Smooth muscle cell (in vitro differentiated cells): ENCODE results near the gene DAB1. TPM values are rescaled to one million over a fixed set of nuclear protein-coding genes. Genes with fewer than 3 reads are reported as not detected.

Experiments
- DNase-seq: peaks from one replicate; lab custom pipeline; 2025; ENCODE audit not compliant: unreplicated experiment; lab: John Stamatoyannopoulos, UW
- H2AFZ ChIP-seq: fragments of 200-600 bp; sonication (generic); 2 replicates; pipeline ENCODE4 v1.6.0; 2016; ENCODE audit warnings: antibody characterized with exemption, low read depth, mild to moderate bottlenecking
- H3F3A ChIP-seq: fragments of 200-600 bp; sonication (generic); 2 replicates; pipeline ENCODE4 v1.6.0; 2017; ENCODE audit warnings: antibody characterized with exemption, low read depth
- H3K27ac ChIP-seq: fragments of 200-600 bp; sonication (generic); 2 replicates; pipeline ENCODE4 v1.5.1; 2016; ENCODE audit warnings: low read depth, mild to moderate bottlenecking
- H3K27me3 ChIP-seq: fragments of 200-600 bp; sonication (generic); 2 replicates; pipeline ENCODE4 v1.6.1; 2016; ENCODE audit warnings: low read depth, mild to moderate bottlenecking
- H3K36me3 ChIP-seq: fragments of 200-600 bp; sonication (generic); 2 replicates; pipeline ENCODE4 v1.5.1; 2016; ENCODE audit warnings: low read depth
- H3K4me1 ChIP-seq: fragments of 200-600 bp; sonication (generic); 2 replicates; pipeline ENCODE4 v1.5.1; 2016; ENCODE audit warnings: low read depth
- H3K4me2 ChIP-seq: fragments of 200-600 bp; sonication (generic); 2 replicates; pipeline ENCODE4 v1.6.0; 2016; ENCODE audit warnings: mild to moderate bottlenecking
- H3K4me3 ChIP-seq: fragments of 200-600 bp; sonication (generic); 2 replicates; pipeline ENCODE4 v1.5.1; 2016; ENCODE audit warnings: mild to moderate bottlenecking
- H3K79me2 ChIP-seq: fragments of 200-600 bp; sonication (generic); 2 replicates; pipeline ENCODE4 v1.6.0; 2016; ENCODE audit warnings: low read depth, mild to moderate bottlenecking
- H3K9ac ChIP-seq: fragments of 200-600 bp; sonication (generic); 2 replicates; pipeline ENCODE4 v1.6.0; 2016; ENCODE audit warnings: low read depth
- H3K9me3 ChIP-seq: fragments of 200-600 bp; sonication (generic); replicated peaks from 2 replicates; pipeline ENCODE4 v1.5.1; 2016; ENCODE audit warnings: low read depth
- H4K20me1 ChIP-seq: fragments of 200-600 bp; sonication (generic); 2 replicates; pipeline ENCODE4 v1.6.0; 2016; ENCODE audit warnings: low read depth
- CTCF ChIP-seq: fragments of 200-600 bp; sonication (generic); IDR thresholded peaks from 2 replicates; pipeline ENCODE4 v1.5.1; 2017; ENCODE audit warnings: borderline replicate concordance, mild to moderate bottlenecking, antibody characterized with exemption; ENCODE audit not compliant: insufficient read depth, poor library complexity, severe bottlenecking
- WGBS: methylation state at CpG from one replicate; pipeline ENCODE4 v1.1.7; 2016; ENCODE audit warnings: low lambda C conversion rate; 5-methylcytosine and 5-hydroxymethylcytosine counted together
- polyA plus RNA-seq: library from polyadenylated mRNA; unstranded; fragments of >200 nt; fragmentation: Nextera tagmentation; extraction: Ambion mirVana; gene quantifications from 2 replicates; pipeline ENCODE4 v1.2.1, GENCODE V29; 2016
- total RNA-seq: library from RNA; depleted of rRNA; stranded (reverse); fragments of >200 nt; gene quantifications from 2 replicates; pipeline ENCODE4 v1.2.3, GENCODE V29; 2014

DAB1 gene
- total and polyA plus RNA-seq, 2 experiments from 2014 or later: 0.22 to 0.30 TPM

- H3K4me1 ChIP-seq: no peaks in the 10 kb centered on the region
- no peaks in the 10 kb centered on the region for H3K79me2 ChIP-seq
- no peak overlapping the region for H3K27ac ChIP-seq
- H2AFZ ChIP-seq: no peak overlapping the region
- H3K9ac ChIP-seq: no peak overlapping the region
- TF ChIP-seq CTCF: no peak
- no peak overlapping the region for H3K4me3 ChIP-seq
- WGBS: 93% methylated on average over 6 of the region's 6 CpGs
- no peaks in the 10 kb centered on the region for H3K27me3 ChIP-seq
- H3F3A ChIP-seq: no peaks in the 10 kb centered on the region
- H4K20me1 ChIP-seq: no peaks in the 10 kb centered on the region
- no peaks in the 10 kb centered on the region for H3K36me3 ChIP-seq
- DNase-seq: no peak
- no peak overlapping the region for H3K4me2 ChIP-seq
- no peaks in the 10 kb centered on the region for H3K9me3 ChIP-seq
These were observed 60.7 kb downstream of the DAB1 start for GRCh38 chr1:57363165-57363564.

DNA sequence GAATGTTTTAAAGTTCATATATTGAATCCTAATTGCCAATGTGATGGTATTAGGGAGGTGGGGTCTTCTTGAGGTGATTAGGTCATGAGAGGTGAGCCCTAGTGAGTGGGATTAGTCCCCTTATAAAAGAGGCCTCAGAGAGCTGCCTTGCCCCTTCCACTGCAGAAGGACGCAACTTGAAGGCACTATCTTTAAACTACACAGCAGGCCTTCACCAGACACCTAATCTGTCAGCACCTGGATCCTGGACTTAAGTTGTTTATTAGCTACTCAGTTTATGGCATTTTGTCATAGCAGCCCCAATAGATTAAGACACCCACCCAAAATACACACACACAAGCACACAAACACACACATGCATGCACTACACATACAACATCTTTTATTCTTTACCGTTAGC is 61.4 kb downstream of the DAB1 start:
- no peaks in the 10 kb centered on the region for H4K20me1 ChIP-seq
- H3K9me3 ChIP-seq: no peaks in the 10 kb centered on the region
- no peaks in the 10 kb centered on the region for H3K27me3 ChIP-seq
- no peaks in the 10 kb centered on the region for H3K4me1 ChIP-seq
- no peak for TF ChIP-seq CTCF
- H3F3A ChIP-seq: no peaks in the 10 kb centered on the region
- WGBS: 32% methylated on average over 2 of the region's 2 CpGs
- no peak overlapping the region for H3K4me3 ChIP-seq
- DNase-seq: no peak
- no peak overlapping the region for H3K4me2 ChIP-seq
- H2AFZ ChIP-seq: no peak overlapping the region
- no peaks in the 10 kb centered on the region for H3K36me3 ChIP-seq
- no peak overlapping the region for H3K9ac ChIP-seq
- no peaks in the 10 kb centered on the region for H3K79me2 ChIP-seq
- H3K27ac ChIP-seq: no peak overlapping the region

DNA sequence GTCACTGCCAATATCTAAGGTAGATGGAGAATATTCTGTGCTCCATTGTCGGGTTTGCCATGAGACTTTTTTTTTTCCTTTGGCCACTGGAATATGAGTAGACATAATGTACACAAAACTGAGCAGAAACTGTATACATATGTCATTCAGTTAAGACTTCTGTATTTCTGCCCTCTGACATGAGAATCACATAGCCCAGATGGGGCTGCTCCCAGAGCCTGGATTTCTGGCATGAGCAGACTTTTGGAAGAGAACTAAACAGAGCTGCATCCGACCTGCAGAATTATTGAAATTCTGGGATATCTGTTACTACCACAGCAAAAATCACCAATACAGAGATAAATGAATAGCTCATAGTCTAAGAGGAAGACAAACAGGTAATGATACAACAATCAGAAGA is 62.3 kb downstream of the DAB1 start:
- no peak overlapping the region for H3K4me2 ChIP-seq
- H3K27ac ChIP-seq: no peak overlapping the region
- H3K4me3 ChIP-seq: no peak overlapping the region
- no peaks in the 10 kb centered on the region for H3K9me3 ChIP-seq
- H3K4me1 ChIP-seq: no peaks in the 10 kb centered on the region
- no peaks in the 10 kb centered on the region for H3K27me3 ChIP-seq
- DNase-seq: no peak
- H3K36me3 ChIP-seq: no peaks in the 10 kb centered on the region
- no peak overlapping the region for H2AFZ ChIP-seq
- TF ChIP-seq CTCF: no peak
- WGBS: 96% methylated on average over 2 of the region's 2 CpGs
- H3K9ac ChIP-seq: no peak overlapping the region
- no peaks in the 10 kb centered on the region for H4K20me1 ChIP-seq
- no peaks in the 10 kb centered on the region for H3K79me2 ChIP-seq
- no peaks in the 10 kb centered on the region for H3F3A ChIP-seq

DNA sequence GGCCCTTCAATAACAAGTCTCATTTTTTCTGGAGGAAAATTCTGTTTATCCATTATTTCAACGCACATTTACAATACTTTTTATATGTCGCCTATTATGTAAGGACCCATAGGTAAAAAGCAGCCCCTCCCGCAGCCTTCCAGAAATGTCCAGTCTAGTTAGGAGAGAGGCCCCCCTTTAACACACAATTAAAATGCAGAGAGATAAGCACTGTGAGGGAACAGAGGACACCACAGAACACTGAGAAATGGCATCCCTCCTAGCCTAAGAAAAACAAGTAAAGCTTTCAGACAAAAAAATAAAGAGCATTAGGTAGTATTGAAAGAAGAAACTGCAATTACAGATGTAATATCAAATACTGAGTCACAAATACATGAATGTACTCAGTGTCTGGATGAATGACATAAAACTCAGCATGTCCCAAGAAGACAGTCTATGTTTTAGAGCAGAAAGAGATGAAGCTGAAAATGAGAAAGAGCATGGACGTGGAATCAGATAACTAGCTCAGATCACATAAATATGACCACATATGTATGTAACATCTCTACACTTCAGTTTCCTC is 62.9 kb downstream of the DAB1 start:
- Histone ChIP-seq H2AFZ (no peak overlapping the region), H3K4me1 (no peaks in the 10 kb centered on the region), H3K9ac (no peak overlapping the region), H3K79me2 (no peaks in the 10 kb centered on the region), H3K4me2 (no peak overlapping the region), H3K36me3 (no peaks in the 10 kb centered on the region), H3K4me3 (no peak overlapping the region), H4K20me1 (no peaks in the 10 kb centered on the region), H3F3A (no peaks in the 10 kb centered on the region), H3K9me3 (no peaks in the 10 kb centered on the region), H3K27ac (no peak overlapping the region), H3K27me3 (no peaks in the 10 kb centered on the region)
- no peak for DNase-seq
- no peak for TF ChIP-seq CTCF
- WGBS: 93% methylated on average over 4 of the region's 4 CpGs
